NCI-H1048 (cell line): ENCODE data around the gene MON2.

Source experiments
- DNase-seq: peaks from one replicate; lab custom pipeline; 2025; lab: John Stamatoyannopoulos, UW

The MON2 gene

DNA sequence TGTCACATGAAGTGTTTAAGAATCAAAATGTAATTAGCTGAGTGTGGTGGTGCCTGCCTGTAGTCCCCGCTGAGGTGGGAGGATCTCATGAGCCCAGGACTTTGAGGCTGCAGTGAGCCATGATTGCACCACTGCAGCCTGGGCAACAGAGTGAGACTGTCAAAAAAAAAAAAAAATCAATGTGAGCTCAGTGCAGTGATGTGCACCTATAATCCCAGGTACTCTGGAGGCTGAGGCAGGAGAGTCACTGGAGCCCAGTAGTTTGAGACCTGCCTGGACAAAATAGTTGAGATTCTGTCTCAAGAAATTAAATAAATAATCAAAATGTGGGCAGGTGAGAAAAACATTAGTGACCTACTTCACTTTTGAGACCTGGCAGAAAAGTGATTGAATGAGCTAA, 140.0 kb downstream of the MON2 start:
- no peak for DNase-seq

DNA sequence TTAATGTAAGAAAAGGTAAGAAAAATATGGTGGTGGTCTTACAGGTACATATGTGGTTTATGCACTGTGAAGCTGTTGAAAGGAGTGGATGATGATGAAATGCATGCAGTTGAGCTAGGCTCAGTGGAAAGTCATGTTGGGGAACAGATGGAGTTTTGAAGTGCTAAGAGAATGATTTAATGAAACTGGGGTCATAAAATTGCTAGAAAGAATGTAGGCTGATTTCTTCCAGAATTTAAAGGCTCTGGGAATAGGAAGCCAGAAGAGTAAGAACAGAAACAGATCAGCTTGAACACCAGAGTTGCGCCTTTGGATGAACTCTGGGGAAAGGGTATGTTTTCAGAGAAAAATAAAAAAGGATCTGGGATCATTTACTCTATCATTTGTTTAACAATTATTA, 146.5 kb downstream of the MON2 start:
- DNase-seq = no peak

DNA sequence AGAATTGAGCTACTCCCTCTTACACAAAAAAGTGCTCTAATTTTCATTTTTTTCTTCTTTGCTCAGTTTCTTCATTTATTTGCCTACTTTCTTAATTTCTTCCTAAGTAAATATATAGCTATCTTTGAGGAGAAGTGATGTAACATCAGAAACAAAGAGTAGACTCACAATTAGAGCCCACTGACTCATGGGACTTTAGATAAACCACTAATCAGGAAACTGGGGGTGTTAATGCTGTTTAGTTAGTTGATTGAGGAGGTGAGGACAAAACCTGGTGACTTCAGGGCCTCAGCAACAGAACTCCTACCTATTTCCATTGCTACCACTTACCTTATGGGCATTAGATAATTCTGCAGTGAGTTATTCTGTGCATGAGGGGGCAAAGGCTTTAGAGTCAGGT, 151.7 kb downstream of the MON2 start:
- DNase-seq = no peak

DNA sequence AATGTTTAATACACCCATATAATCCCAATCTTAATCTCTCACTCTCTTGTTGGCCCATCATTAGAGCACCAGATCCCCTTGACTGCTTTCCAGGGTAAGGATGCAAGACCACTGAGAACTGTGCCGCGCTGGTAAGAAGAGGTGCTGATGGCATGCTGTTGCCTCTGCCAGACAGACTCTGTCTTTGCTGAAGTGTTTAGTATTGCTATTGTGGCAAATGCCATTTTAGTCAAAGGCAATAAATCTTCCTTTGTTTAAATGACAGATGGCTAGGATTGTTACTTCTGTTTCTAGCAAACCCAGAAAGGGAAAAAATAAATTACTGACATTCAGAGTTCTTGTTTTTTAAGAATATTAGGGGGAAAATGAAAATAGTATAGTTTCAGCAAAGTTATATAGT, 152.3 kb downstream of the MON2 start:
- DNase-seq = no peak

DNA sequence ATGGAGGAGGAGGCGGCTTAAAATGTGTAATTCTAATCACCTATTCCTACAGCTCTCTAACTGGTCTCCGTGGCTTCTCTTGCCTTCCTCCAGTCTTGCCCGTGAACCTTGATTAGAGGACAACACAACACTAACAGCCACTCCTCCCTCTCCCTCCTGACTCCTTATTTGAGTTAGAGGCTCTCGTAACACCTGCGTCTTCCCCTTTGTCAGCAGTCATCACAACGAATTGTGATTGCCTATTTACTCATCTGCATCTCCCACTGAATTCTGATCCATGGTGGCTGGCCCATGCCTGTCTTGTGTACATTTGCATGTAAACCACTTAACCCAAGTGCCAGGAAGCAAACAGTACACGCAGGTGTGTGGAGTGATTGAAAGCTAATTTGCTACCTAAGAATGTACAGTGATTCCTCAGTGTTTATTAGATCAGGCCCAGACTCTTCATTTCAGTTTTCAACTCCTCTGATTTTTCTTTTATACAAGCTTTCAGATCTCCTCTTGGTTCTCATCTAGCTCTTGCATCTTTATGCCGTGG, 154.5 kb downstream of the MON2 start:
- DNase-seq = no peak

DNA sequence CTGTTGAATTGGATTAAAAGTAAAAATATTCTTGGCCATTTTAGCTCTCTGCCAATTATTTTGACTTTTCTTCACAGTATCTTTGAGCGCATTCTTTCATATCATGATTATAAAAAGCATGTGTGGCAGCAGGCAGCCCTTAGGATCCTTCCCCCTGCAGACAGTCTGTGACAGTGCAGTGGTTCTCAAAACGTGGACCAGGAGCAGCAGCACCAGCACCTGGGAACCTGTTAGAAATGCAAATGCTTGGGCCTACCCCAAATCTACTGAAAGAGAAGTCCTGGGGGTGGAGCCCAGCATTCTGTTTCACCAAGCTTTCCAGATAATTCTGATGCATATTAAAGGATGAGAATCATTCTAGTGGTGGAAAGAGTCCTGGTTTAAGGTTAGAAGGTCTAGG, 155.6 kb downstream of the MON2 start:
- DNase-seq = no peak

DNA sequence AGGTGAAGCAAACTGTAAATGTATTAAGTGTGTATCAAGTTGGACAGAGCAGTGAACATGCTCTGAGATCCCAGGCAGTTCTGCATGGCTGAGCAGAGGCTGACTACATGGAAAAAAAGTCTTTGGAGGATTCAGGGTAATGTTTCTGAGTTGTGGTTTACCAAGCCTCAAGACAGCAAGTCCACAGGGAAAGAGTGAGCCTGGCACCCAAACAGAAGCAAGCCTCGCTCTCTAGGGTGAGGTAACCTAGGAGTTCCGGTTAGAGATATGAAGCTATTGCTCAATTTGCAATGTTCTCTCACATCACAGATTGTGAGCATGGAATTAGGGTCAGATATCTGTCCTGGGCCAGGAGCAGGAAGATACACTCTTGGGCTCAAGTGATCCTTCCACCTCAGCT, 158.6 kb downstream of the MON2 start:
- no peak for DNase-seq

DNA sequence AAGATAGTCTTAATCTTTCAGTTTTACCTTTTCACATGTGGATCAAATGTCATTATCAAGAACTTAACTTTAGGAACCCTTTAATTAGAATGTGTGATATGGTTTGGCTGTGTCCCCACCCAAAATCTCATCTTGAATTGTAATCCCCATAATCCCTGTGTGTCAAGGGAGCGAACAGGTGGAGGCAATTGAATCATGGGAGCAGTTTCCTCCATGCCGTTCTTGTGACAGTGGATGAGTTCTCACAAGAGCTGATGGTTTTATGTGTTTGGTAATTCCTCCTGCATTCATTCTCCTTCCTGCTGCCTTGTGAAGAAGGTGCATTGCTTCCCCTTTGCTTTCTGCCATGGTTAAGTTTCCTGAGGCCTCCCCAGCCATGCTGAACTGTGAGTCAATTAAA, 160.6 kb downstream of the MON2 start:
- no peak for DNase-seq

DNA sequence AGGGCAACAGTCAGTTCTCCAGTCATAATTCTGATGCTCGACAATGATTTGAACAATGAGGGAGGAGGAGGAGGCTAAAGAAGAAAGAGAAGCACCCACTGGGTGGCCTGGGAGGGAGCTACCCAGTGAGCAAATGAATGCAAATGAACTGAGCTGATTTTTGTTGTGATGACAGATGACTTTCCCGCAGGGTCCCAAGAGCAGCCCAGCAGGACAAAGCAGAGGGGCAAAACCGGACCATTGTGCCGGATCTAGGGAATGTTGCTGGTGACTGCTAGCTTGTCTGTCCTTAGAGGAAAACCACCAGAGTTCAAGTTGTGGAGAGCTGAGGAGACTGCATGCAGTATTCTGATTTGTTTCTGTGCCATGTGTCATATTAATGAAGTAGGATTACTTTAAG, 162.8 kb downstream of the MON2 start:
- DNase-seq = no peak

DNA sequence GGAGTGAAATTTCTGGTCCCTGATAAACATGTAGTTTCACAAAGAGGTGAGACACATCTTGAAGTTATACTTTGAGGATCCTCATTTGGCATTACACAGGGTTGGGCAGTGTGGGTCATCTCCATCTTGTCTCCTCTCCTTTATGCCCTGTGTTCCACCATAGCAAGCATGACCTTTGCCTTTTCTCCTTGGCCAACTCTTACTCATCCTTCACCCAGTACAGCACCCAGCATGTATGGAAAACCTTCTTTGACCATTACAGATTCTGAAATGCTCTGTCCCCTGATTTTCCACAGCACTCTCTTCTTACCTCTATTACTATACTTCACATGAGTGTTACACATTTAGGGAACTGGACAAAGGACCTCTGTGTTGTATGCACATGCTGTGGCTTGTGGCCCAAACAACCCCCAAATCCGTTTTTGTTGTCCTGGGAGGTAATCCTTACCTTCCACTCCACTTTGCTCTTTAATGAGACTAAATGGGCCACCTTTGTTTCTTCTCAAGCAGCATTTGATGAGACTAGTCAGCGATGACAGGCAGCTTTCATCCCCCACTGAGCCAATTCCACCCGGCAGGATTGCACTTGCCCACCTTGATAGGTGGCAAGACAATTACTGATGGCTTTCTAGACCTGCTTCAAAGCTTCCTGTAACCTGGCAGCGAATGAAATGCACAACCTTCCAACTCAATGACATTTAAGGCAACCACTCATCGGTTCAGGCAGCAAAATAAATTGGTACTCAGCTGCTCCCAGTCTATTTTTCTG, 163.5 kb downstream of the MON2 start:
- DNase-seq = no peak

DNA sequence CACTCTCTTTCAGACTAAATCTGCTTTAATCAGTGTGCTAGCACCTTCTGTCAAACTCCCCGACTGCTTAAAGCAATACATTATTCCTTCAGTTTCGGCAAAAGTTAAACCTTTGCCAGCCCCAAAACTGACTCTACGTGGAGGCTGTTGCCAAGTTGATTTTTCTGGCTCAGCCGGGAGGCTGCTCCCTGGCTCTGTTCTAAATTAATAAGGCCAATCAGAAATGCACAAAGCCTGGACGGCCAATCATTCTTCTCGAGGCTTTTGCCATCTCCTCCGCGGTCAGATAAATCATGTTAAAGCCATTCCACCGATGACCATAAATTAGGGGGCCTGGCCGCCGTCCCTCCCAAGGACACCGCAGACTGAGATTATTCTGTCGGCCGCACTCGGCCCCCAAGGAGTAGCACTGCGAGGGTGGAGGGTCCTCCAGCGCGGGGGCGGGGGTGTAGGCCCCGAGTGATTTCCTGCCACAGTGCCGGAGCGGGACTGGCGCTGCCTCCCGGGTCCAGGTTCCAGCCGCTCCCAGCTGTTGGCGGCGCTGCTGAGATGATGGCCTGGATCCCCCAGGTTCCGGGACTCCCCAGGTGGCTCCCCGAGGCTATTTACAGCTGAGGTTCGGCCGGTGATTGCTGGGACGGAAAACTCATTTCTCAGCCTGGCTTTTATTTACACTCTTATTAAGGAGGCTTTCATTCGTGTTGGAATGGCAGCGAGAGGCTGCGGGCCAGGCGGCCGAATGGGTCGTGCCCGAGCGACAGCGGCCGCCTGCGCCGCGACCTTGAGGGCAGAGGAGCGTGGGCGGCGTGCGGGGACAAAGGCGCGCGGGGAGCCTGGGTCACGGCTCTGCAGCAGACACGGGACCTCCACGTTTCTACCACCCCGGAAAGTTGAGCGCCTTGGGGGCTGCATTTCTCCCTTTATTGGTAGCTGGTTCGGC, 165.1 kb downstream of the MON2 start:
- DNase-seq = no peak

DNA sequence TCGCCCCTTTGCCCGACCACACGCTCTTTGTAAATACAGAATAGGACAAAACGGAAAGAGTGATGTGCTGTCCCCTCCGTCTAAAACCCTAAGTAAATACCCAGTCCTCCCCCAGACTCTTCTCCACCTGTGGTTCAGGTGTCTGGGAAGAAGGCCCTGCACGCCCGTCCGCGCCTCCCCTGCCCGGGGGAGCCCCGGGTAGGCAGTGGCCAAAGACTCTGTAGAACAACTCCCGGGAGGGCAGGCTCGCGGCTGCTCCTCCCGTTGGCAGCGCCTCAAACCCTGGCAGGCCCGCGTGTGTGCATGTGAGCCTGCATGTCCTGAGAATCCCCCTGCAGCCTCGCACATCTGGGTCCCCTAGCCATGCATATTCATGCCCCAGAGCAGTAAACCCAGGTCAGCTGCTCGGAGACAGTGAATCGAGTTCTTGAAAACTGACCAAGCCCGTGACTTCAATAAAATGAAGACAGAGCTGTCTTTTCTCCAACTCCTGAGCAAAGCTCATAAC, 165.8 kb downstream of the MON2 start:
- DNase-seq = no peak

DNA sequence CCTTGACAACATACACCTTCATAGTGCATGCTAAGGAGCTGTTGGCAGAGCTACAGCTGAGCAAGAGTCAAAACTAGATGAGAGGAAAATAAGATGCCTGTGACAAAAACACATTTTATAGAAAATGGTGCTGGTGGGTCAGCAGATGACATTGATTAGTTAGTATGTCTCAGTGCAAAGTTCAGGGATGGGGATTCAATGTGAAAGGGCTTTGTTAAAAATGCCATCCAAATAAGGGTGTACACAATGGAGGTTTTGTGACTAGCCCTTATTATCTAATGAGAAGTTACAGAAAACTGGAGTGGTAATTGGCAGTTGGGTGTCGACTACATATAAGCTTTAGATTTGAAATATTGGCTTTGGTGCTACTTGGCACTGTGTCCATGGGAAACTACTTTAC, 169.0 kb downstream of the MON2 start:
- no peak for DNase-seq

DNA sequence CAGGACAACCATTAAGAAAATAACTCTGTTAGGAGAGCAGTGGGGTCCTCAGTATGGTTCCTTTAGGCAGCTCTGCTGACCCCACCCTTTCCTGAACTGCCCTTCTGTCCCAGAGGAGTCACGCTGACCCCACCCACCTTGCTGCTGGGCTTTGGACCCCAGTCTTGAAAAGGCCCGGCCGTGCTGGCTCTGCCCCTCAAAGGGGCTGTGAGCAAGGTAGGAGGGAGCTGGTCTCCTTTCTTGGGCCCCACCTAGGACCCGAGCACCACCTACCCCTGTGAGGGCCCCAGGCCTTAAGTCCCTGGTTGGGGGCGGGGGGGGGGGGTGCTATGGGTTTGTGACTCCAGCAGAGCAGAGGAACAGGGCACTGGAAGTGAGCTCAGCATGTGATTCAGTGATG, 171.1 kb downstream of the MON2 start:
- DNase-seq = no peak

DNA sequence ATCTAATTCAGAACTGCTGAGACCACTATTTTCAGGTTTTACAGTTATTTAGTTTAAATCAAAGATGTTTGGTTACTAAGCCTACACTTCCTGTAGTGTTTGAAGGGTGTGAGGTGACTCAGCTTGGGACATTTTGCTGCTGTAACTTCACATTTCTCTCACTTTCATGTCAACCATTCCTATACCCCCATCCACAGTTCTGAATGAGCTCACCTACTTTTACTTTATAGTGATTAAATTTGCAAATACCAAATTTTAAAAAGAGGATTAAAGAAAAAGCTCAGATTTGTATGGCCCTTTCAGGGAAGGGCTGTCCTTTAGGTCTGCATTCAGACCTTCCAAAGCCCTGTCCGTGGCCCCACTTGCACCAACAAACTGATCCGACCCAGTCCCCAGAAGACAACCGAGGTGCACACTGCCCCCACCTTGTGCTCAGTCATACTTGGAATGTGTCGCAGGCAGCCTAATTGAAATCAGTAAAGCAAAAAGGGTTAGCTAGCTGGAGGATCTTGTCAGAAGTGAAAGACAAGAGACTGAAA, 174.4 kb downstream of the MON2 start:
- DNase-seq = no peak

DNA sequence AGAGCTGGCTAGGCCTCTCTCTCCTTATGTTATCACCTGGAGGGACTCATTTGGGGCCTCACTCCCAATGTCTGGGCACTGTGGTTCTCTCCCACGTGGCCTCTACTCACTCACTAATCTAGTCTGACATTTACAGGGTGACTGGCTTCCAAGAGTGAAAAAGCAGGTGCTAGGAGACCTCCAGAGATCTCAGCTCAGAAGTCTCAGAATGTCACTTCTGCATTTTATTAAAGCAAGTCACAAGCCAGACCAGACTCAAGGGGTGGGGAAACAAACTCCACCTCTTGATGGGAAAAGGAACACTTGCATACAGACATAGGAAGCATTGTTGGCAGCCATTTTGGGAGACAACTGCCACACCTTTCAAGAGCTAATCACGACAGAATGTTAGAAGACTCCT, 175.9 kb downstream of the MON2 start:
- DNase-seq = no peak

DNA sequence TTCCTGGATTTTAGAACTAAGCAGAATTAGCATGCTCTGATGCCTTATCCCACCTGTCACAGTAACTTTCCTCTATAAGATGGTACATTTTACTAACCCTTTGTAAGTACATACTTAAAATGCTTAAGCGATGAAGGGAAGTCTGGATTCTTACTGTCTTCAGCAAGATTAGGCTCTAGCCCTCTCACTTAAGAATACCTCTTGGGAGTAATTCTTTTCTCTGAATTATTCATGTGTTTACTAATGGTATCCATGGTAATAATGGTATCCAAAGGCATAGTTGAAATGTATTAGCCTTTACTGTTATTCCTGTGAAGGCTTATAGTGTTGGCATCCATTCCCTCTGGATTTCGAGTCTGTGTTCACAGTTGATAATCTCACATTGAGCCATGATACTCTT, 176.9 kb downstream of the MON2 start:
- DNase-seq = no peak

DNA sequence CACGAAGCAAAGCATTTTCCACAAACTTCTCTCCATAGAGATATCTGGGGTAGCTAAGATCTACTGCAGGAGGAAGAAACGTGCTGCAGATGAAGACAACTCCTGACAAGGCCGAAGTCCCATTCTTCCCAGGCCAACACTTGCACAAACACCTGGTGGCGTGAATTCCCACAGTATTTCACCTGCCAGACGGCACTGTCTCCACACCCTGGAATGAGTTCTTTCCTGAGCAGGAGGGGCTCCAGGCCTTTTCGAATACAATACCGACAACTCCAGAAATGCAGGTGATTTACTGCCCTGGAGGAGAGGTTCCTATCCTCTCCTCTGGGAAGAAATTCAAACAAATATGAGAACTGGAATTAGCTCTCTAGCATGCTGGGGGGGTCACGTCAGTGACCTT, 179.9 kb downstream of the MON2 start:
- no peak for DNase-seq

DNA sequence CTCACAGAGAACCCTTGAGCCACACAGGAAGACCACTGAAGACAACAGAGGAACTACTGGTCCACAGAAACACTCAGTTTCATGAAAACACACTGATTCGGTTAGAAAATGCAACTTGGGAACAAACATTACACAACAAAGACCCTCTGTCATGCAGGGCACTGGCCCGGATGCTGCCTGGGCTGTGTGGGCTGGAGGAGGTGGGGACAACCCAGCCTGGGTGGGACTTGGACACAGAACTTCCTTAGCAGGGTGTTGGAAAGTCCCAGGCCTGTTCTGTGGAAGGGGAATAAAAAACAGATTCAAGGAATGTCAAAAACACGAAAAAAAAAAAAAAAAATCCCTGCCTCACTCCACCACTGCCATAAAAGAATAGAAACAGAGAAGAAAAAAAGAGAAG, 181.0 kb downstream of the MON2 start:
- no peak for DNase-seq

DNA sequence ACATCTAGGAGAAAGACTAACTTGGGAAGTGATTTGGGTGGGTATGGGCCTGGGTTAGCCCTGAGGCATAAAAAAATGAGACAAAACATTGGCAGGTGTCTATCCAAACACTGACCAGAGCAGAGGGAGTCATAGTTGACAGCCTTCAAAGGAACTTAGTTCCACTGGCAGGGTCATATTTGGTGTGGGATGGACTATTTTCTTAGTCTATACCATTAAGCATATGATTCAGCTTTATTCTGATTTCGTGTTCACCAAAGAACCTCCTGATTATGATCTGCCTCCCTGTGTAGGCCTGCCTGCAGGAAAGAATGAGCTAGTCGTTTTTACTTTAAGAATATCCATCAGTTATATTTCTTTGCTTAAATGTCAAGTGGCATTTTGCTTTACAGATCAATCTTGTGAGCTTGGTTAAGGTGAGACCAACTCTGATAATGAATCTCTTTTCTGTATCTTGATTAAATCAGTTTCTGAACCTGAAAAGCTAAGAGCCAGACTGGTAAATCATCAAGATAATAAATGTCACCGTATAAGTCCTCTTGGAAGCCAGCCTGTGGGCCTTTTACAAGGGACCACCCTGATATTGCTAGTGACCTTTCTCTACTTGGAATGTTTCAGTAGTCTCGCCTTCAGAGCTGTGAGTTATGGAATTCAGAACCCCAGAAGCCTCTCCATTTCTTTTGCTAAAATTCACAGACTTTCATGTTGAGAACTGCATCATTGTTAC, 182.9 kb downstream of the MON2 start:
- DNase-seq = no peak
